Measurements from ENCODE around the gene SDSL. TPM values are rescaled to one million over a fixed set of nuclear protein-coding genes. Genes with fewer than 3 reads are reported as not detected.

SDSL gene
- total RNA-seq, 1 donor from 2014 or later = 3.1 TPM

GRCh38 chr12:113386866-113387566 is 35.2 kb upstream of the SDSL start:
- Histone ChIP-seq H3K4me3 (no peak overlapping the region), H3K27me3 (no peaks in the 10 kb centered on the region), H3K36me3 (no peaks in the 10 kb centered on the region), H3K9ac (no peak overlapping the region), H2AFZ (replicated peaks) (no peak overlapping the region), H3K4me1 (no peaks in the 10 kb centered on the region), H3K9me3 (ENCODE audit: low read depth) (no peaks in the 10 kb centered on the region), H4K20me1 (ENCODE audit: low read depth) (no peaks in the 10 kb centered on the region), H3K27ac (no peak overlapping the region), H3K79me2 (ENCODE audit: low read depth) (no peaks in the 10 kb centered on the region), H3K4me2 (no peak overlapping the region), H3F3A (ENCODE audit: low read depth) (no peaks in the 10 kb centered on the region)
- Mint-ChIP-seq H3K36me3 (peaks cover 14% of the 10 kb centered on the region), H3K4me3 (no peak overlapping the region), H3K27ac (no peak overlapping the region), H3K4me1 (no peaks in the 10 kb centered on the region), H3K9me3 (no peaks in the 10 kb centered on the region), H3K27me3 (ENCODE audit: insufficient read depth, low read depth) (peaks cover 5% of the 10 kb centered on the region)
- no peak for DNase-seq (ENCODE audit: low spot score)
- TF ChIP-seq CTCF (IDR thresholded peaks at IDR 0.05) (no peak), EZH2phosphoT487 (IDR thresholded peaks at IDR 0.05) (no peak), EZH2 (IDR thresholded peaks at IDR 0.05) (no peak)

- TF ChIP-seq EZH2 (IDR thresholded peaks at IDR 0.05) (no peak), EZH2phosphoT487 (IDR thresholded peaks at IDR 0.05) (no peak), CTCF (IDR thresholded peaks at IDR 0.05) (no peak)
- H3K4me3 ChIP-seq = no peak overlapping the region
- no peak overlapping the region for H3K27ac Mint-ChIP-seq
- H3K27ac ChIP-seq = no peak overlapping the region
- no peaks in the 10 kb centered on the region for H3K4me1 Mint-ChIP-seq
- H3K9me3 Mint-ChIP-seq = no peaks in the 10 kb centered on the region
- no peak for DNase-seq (ENCODE audit: low spot score)
- H3K4me3 Mint-ChIP-seq = no peak overlapping the region
- H2AFZ ChIP-seq (replicated peaks) = no peak overlapping the region
- no peak overlapping the region for H3K9ac ChIP-seq
- H3K27me3 Mint-ChIP-seq (ENCODE audit: insufficient read depth, low read depth) = peaks cover 5% of the 10 kb centered on the region
- no peaks in the 10 kb centered on the region for H3K36me3 ChIP-seq
- H3F3A ChIP-seq (ENCODE audit: low read depth) = peaks cover under 1% of the 10 kb centered on the region
- peaks cover 14% of the 10 kb centered on the region for H3K36me3 Mint-ChIP-seq
- no peaks in the 10 kb centered on the region for H3K79me2 ChIP-seq (ENCODE audit: low read depth)
- no peaks in the 10 kb centered on the region for H4K20me1 ChIP-seq (ENCODE audit: low read depth)
- no peaks in the 10 kb centered on the region for H3K4me1 ChIP-seq
- H3K4me2 ChIP-seq = no peak overlapping the region
- no peaks in the 10 kb centered on the region for H3K9me3 ChIP-seq (ENCODE audit: low read depth)
- no peaks in the 10 kb centered on the region for H3K27me3 ChIP-seq
These were observed 34.5 kb upstream of the SDSL start for GRCh38 chr12:113387631-113388030.

DNA sequence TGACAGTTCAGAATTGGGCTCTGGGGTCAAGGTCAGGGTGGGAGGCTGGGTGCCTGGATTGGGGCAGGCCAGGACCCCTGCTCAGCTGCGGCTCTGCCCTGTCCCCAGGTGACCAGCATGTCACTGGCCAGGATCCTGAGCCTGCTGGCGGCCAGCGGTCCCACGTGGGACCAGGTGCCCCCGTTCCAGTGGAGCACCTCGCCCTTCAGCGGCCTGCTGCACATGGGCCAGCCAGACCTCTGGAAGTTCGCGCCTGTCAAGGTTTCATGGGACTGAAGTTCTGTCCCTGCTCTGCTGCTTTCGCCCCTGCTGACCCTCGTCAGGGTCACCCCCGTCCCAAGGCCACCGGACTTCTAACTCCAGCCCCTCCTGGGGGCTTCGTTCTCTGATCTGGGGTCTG is 33.8 kb upstream of the SDSL start:
- Mint-ChIP-seq H3K4me1 (no peaks in the 10 kb centered on the region), H3K4me3 (no peak overlapping the region), H3K9me3 (no peaks in the 10 kb centered on the region), H3K27me3 (ENCODE audit: insufficient read depth, low read depth) (peaks cover 5% of the 10 kb centered on the region), H3K27ac (no peak overlapping the region), H3K36me3 (peaks cover 14% of the 10 kb centered on the region)
- Histone ChIP-seq H3F3A (ENCODE audit: low read depth) (peaks cover 5% of the 10 kb centered on the region), H3K4me2 (no peak overlapping the region), H3K9me3 (ENCODE audit: low read depth) (no peaks in the 10 kb centered on the region), H3K27ac (no peak overlapping the region), H2AFZ (replicated peaks) (no peak overlapping the region), H4K20me1 (ENCODE audit: low read depth) (no peaks in the 10 kb centered on the region), H3K36me3 (no peaks in the 10 kb centered on the region), H3K4me3 (no peak overlapping the region), H3K27me3 (no peaks in the 10 kb centered on the region), H3K79me2 (ENCODE audit: low read depth) (no peaks in the 10 kb centered on the region), H3K9ac (no peak overlapping the region), H3K4me1 (no peaks in the 10 kb centered on the region)
- DNase-seq (ENCODE audit: low spot score) = no peak
- TF ChIP-seq CTCF (IDR thresholded peaks at IDR 0.05) (no peak), EZH2 (IDR thresholded peaks at IDR 0.05) (no peak), EZH2phosphoT487 (IDR thresholded peaks at IDR 0.05) (no peak)

Data from neural progenitor cell (in vitro differentiated cells).